ENCODE data around the gene UBASH3A.

- TF ChIP-seq CTCF (IDR thresholded peaks at IDR 0.05) (no peak), POLR2A (IDR thresholded peaks at IDR 0.05) (no peak)
These were observed 25.3 kb upstream of the UBASH3A start for GRCh38 chr21:42378418-42378817.

All from Peyer's patch (tissue), 4 donors.